NCI-H1930 (cell line): Measurements from ENCODE around the gene TMF1.

Source experiments
- DNase-seq, 2 experiments: peaks; one replicate each; lab custom pipeline; 2025; lab: John Stamatoyannopoulos, UW

TMF1 gene

GRCh38 chr3:69013253-69014021 lies 38.7 kb downstream of the TMF1 start, which contains the start of gene EOGT:
Gene EOGT, minus strand, starts transcription at chr3:69013684. Its CDS starts 3,838 bp downstream, at chr3:69009846.
- peak; percentile 52 to 70 for DNase-seq

- no peak for DNase-seq
These were observed 39.3 kb downstream of the TMF1 start for GRCh38 chr3:69012800-69013252.

GRCh38 chr3:69012100-69012799 lies 39.9 kb downstream of the TMF1 start:
- DNase-seq = no peak

- no peak for DNase-seq
These were observed 40.9 kb downstream of the TMF1 start for GRCh38 chr3:69011096-69011730.

GRCh38 chr3:69009559-69010410 lies 42.3 kb downstream of the TMF1 start:
- DNase-seq = no peak

GRCh38 chr3:69008980-69009379 lies 43.2 kb downstream of the TMF1 start:
- DNase-seq = no peak

- no peak for DNase-seq
These were observed 46.2 kb downstream of the TMF1 start for GRCh38 chr3:69005791-69006482.

- DNase-seq = no peak
These were observed 46.9 kb downstream of the TMF1 start for GRCh38 chr3:69005071-69005790.

GRCh38 chr3:69004138-69004537 lies 48.0 kb downstream of the TMF1 start:
- DNase-seq = no peak

GRCh38 chr3:68999605-69000004 lies 52.5 kb downstream of the TMF1 start:
- DNase-seq = no peak

GRCh38 chr3:68999158-68999557 lies 53.0 kb downstream of the TMF1 start:
- DNase-seq = no peak

- no peak for DNase-seq
These were observed 54.2 kb downstream of the TMF1 start for GRCh38 chr3:68997887-68998286.

- DNase-seq = no peak
These were observed 55.7 kb downstream of the TMF1 start for GRCh38 chr3:68996356-68996995.

- DNase-seq = no peak
These were observed 63.4 kb downstream of the TMF1 start for GRCh38 chr3:68988740-68989139.

- DNase-seq = no peak
These were observed 64.8 kb downstream of the TMF1 start for GRCh38 chr3:68987322-68987721.

GRCh38 chr3:68986496-68987208 lies 65.5 kb downstream of the TMF1 start:
- no peak for DNase-seq

- no peak for DNase-seq
These were observed 66.9 kb downstream of the TMF1 start for GRCh38 chr3:68985146-68985790.

- DNase-seq = no peak
These were observed 68.1 kb downstream of the TMF1 start for GRCh38 chr3:68984011-68984530.
